Activated CD4-positive, CD25-positive, alpha-beta regulatory T cell treated with anti-CD3 and anti-CD28 coated beads, Interleukin-2, amount 50 U/mL, for 72 hours (primary cell): ENCODE data around the gene SNX20.

Experiments
- DNase-seq: peaks from one replicate; pipeline ENCODE4 v3.0.0; 2021

The SNX20 gene

DNA sequence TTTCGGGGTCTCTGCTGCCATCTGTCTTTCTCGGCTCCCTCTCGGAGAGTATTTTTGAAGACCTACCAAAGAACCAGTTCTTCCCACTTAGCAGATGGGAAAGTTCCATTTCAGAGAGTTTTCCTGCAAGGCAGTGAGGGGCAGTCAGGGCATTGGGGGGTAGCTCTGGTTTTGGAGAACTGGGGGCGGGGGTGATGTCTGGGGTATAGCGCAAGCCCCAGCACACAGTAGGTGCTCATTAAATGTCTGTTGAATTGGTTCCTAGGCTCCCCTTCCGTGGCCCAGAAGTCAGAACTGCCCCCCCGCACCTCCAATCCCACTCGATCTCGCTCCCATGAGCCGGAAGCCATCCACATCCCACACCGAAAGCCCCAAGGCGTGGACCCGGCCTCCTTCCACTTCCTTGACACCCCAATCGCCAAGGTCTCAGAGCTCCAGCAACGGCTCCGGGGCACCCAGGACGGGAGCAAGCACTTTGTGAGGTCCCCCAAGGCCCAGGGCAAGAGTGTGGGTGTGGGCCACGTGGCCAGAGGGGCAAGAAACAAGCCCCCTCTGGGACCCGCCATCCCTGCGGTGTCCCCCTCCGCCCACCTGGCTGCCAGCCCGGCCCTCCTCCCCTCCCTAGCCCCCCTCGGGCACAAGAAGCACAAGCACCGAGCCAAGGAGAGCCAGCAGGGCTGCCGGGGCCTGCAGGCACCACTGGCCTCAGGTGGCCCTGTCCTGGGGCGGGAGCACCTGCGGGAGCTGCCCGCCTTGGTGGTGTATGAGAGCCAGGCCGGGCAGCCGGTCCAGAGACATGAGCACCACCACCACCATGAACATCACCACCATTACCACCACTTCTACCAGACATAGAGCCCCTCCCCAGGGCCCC, 47.9 kb downstream of the SNX20 start:
- no peak for DNase-seq

DNA sequence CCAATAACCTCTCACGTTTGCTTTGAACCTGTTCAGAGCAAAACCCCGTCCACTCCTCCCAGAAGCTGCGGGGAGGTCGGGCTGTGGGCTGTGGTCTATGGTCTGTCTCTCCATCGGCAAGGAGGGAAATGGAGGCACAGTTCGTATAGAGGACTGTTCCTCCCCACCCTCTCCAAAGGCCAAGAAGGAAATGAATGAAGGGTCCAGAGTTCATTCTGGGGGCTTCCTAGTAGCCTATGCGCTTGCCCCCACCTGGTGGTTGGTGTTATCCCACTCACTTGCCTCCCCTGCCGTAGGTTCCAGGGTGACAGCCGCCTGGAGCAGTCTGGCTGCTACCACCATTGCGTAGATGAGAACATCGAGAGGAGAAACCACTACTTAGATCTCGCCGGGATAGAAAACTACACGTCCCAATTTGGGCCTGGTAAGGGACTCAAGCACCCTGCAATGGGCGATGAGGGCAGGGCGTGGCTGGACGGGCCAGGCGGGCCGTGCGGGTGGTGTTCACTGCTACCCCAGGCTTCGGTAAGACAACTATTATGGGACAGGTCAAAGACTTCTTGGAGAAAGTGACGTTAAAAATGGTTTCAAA, 49.0 kb downstream of the SNX20 start:
- DNase-seq, result no peak

DNA sequence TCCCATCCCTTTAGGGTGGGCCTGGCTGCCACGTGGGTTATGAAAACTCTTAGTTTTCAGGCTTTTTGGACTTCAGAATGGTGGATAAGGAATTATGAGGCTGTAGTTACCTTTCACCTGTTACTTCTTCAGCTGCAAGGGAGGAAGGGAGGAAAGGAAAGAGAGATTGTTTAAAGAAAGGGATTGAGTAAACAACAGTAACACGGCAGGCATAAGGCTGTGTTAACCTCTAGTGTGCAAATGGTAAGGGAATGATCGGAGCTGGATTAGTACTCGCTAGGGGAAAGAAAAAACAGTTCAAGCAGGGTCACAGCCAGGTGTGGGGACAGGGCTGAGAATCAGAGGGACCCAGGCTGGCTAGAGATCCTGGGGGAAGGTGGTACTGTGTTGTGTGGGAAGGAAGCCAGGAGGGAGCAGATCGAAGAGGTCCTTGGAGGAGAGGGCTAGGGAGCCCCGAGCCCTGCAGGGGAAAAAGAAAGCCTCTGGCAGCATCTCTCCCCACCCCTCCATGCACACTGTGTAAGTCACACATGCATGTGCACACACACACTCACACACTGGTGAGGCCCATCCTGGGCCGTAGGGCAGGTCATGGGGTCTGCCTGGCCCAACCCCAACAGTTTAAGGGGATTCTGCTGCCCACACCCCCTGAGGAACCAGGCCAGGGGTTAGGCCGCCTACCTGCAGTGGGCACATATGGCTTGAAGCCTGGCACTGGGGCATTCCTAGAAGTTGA, 49.7 kb downstream of the SNX20 start:
- DNase-seq, result no peak

DNA sequence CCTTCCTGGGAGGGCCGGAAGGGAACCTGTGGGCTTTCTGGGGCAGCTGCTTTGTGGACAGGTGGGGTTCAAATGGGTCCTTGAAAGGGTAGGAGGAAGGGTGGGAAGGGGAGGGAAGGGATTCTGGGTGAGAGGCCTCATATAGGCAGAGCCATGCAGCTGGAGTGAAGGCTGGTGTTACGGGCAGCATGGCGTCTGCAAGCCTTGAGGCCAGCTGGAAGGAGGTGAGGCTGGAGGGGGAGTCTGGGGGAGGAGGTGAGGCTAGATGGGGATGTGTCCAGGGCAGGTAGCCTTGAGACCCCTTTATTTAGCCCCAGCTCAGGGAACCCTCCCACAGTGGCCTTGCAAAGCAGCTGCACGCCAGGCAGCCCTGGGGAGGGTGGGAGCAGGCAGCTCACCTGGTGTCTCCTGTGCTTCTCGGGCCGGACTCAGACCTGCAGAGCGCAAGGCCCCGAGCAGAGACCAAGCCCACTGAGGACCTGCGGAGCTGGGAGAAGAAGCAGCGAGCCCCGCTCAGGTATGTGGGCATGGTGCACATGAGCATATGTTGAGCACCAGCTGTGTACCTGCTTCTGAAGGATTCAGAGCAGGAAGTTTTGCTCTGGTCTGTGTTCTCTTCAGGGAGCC, 50.6 kb downstream of the SNX20 start:
- DNase-seq, result no peak

DNA sequence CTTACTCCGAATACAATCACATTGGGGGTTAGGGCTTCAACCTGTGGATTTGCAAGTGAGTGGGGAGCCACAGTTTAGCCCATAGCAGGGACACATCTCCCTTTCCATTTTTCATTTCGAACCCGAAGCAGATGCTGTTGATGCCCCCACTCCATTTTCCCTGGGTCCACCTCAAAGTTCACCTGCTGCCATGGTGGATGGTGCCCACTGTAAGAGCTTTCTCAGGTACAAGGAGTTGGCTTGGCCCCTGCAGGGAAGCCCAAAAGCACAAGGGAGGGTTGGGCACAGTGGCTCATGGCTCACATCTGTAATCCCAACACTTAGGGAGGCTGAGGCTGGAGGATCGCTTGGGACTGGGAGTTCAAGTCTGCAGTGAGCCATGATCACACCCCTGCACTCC, 51.8 kb downstream of the SNX20 start:
- DNase-seq, result no peak

DNA sequence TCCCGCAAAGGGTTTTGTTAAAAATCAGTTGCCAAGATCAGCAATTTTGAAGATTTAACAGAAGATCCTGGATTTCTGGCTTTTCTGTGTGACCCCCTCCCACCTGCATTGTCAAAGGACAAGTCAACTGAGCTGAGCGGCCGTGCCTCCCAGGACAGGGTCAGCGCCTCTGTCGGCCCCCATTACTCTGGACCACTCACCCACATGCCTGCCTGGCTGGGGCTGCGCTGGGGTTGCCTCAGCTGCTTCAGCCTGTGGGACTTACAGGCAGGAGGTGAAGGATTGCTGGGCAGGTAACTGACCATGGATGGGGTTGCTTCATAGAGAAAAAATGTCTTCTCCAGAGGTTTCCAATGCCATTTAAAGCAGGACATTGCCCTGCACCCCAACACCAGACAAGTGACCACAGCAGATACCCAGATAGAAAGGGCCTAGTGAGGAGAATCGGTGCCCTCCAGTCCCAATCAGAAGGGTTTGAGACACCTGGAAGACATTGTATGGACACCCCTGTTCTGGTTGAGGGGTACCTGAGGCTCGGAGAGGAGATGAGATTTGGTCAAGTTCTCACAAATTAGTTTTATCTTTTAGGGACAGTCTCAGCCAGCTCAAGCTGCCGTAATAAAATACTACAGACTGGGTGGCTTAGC, 52.8 kb downstream of the SNX20 start:
- no peak for DNase-seq

DNA sequence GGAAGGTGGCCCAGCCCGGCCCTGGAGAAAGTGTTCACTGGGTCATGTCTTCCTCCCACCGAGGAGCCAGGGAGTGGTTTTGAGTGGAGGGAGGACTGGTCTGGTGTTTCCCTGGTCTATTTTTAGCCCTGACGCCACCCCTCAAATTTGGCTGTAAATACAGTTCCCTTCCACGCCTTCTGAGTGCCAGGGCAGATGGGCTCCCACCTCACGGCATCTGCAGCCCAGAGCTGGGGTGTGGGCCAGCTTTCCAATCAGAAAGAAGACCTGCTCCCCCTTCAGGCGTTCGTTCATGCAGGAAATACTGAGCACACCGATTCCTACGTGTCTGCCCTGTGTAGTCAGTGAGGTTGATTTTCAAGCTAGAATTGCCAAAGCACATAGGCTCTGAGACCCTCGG, 53.7 kb downstream of the SNX20 start:
- DNase-seq, result no peak

DNA sequence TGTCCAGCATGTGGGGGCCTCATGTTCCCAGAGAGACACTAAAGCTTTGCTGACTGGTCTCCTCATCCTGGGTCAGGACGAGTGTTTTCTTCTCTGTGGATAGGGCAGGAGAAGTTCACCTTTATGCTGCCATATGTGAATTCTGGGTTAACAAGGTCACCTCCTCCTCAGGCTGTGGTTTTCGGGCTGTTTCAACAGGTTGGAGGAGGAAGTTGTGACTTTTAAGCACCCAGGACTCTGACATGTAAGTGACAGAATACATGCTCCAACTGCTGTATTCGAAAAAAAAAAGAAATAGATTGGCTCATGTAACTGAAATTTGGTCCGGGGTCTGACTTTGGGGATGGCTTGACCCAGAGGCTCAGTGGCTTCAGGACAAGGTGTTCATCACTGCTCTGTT, 54.2 kb downstream of the SNX20 start:
- no peak for DNase-seq

DNA sequence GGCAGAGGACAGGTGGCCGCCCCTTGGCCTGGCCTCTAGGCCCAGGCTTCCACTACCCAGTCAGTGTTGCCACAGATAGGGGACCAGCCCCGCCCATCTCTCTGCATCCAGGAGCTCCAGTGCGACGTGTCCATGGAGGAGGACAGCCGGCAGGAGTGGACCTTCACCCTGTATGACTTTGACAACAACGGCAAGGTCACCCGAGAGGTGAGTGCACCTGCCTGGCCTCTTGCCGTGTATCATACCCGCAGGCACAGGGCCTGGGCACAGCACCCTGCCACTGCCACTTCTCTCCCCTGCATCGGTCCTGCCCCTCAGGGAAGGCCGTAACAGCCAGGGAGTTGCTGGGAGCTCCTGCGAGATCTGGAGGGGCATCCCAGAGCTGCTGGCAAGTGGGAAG, 55.7 kb downstream of the SNX20 start:
- DNase-seq, result no peak

DNA sequence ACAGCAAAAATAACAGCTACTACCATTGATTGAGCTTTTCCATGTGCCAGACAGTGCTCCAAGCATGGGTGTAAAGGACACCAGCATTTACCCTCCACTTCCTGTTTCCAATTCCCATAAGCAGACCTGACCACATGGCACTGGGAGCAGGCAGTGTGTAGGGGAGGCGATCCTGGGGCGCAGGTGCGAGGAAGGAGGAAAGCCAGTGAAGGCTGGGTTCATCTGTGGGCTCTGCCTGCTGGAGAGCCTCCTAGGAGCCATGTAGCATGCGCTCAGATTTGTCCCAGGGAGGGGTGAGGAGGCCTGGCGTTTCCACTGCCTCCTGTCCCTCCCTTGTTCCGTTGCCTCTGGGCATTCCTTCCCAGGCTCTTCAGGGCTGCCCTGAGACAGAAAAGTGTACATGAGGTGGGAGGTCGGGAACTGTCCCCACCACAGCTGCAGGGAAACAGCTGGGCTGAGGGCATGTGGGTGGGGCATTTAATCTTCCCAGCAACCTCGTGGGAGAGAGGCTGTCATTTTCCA, 56.6 kb downstream of the SNX20 start:
- no peak for DNase-seq

DNA sequence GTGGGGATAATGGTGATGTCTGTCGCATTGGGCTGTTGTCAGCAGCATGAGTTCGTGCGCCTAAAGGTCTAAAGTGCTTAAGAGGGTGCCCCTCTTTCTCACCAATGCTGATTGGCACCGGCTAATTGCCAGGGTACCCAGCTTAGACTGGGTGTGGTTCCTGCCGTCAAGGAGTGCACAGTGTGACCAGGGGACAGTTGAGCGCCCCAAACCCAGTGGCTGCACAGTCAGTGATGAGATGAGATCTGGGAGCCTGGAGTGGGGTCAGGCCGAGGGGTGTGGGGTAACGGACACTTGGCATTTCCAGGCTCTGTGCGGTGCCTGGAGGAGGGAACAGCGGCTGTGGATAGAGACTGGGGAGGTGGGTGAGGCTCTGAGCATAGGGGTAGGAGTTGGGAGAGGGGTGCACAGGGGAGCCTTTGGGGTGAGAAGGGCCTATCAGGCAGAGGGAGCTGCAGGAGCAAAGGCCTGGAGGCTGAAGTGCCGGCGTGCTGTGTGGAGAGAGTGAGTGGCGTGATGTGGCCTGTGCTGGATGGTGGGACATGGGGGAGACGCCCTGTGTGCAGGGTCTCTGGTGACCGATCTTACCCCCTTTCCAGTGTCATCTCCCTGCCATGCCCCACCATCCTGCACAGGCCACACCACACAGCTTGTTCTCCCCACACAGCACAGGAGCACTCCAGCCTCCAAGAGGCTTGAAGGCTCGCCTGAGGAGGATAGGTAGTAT, 58.3 kb downstream of the SNX20 start:
- no peak for DNase-seq

DNA sequence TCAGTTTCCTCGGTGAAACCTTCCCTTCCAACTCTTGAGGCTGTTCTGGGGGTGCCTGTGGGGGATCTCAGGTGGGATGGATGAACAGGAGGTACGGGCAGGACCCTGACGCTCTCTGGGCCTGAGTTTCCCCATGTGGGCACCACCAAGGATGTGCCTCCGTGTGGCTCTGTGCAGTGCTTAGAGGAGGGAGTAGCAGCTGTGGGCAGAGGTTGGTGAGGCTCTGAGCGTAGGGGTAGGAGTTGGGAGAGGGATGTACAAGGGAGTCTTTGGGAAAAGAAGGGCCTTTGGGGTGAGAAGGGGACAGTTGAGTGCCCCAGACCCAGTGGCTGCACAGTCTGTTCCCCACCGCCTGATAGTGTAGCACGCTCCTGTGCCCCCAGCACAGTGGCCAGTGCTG, 59.1 kb downstream of the SNX20 start:
- DNase-seq, result no peak
